HCT116 (cell line): ENCODE data around the gene KRTAP10-7. TPM values are rescaled to one million over a fixed set of nuclear protein-coding genes. Genes with fewer than 3 reads are reported as not detected.

Experiments
- ATAC-seq: fragments of 200-7000 bp; cut with Tn5 transposase; 2 replicates; pipeline ENCODE4 v1.9.1; 2020; ENCODE audit warnings: mild to moderate bottlenecking, moderate library complexity
- BruUV-seq: library from RNA; stranded (reverse); fragments of 400-500 nt; replicated peaks from 2 replicates; lab custom pipeline; 2021; lab: Mats Ljungman, UMichigan
- CTCF ChIA-PET: fragments of 300-600 bp; sonication (Branson Sonifier 250); formaldehyde crosslinking; loops from one replicate; lab custom pipeline; 2021; ENCODE audit warnings: antibody characterized with exemption; lab: Charles Lee
- POLR2A ChIA-PET: fragments of 300-600, 350-600 bp; sonication (Branson Sonifier 250); formaldehyde crosslinking; loops from one replicate; lab custom pipeline; 2021; ENCODE audit warnings: antibody characterized with exemption; lab: Charles Lee
- RAD21 ChIA-PET, 2 experiments: fragments of 300-600 bp; sonication (Branson Sonifier 250); formaldehyde crosslinking; loops; one replicate each; lab custom pipeline; 2023; ENCODE audit warnings: low total read pairs in 2 of 2; ENCODE audit not compliant: uncharacterized antibody in 2 of 2, unreplicated experiment in 2 of 2, low non-redundant PET in 1 of 2; lab: Charles Lee
- DNase-seq: peaks from one replicate; pipeline ENCODE4 v3.0.0-alpha.2; 2010; ENCODE audit warnings: low read depth, low spot score
- H2AFZ ChIP-seq: fragments of 200-600 bp; shearing (Covaris generic), sonication (generic); 2 replicates; pipeline ENCODE4 v1.6.1; 2017; ENCODE audit warnings: low read depth, mixed run types, mixed read lengths, antibody characterized with exemption, low read length; ENCODE audit not compliant: poor library complexity, severe bottlenecking
- H3K27ac ChIP-seq: 2 replicates; pipeline ENCODE4 v1.5.1; 2012; ENCODE audit warnings: low read depth, low read length
- H3K27me3 ChIP-seq: fragments of 200-600 bp; sonication (generic); 2 replicates; pipeline ENCODE4 v1.6.1; 2016; ENCODE audit warnings: mixed run types, low read length, mixed read lengths; ENCODE audit not compliant: insufficient read depth
- H3K36me3 ChIP-seq, 2 experiments: fragments of 200-500 bp in 1 of 2; fragments of 200-600 bp in 1 of 2; sonication (Bioruptor generic) in 1 of 2; sonication (generic) in 1 of 2; 2 replicates each; pipeline versions ENCODE4 v1.5.1 to v1.6.1; 2014 to 2016; ENCODE audit warnings: low read length in 2 of 2, inconsistent platforms in 1 of 2, mixed read lengths in 1 of 2, mixed run types in 1 of 2; ENCODE audit not compliant: insufficient read depth in 2 of 2, control insufficient read depth in 1 of 2
- H3K4me1 ChIP-seq, 2 experiments: fragments of 200-600 bp in 1 of 2; sonication (generic) in 1 of 2; 2 replicates each; pipeline versions ENCODE4 v1.5.1 to v1.6.1; 2012 to 2017; ENCODE audit warnings: low read length in 2 of 2, inconsistent platforms in 1 of 2, mild to moderate bottlenecking in 1 of 2, mixed read lengths in 1 of 2, mixed run types in 1 of 2, moderate library complexity in 1 of 2; ENCODE audit not compliant: insufficient read depth in 2 of 2, control insufficient read depth in 1 of 2
- H3K4me2 ChIP-seq: fragments of 200-600 bp; sonication (generic); 2 replicates; pipeline ENCODE4 v1.6.1; 2017; ENCODE audit warnings: mixed run types, low read length, mixed read lengths
- H3K4me3 ChIP-seq, 2 experiments: fragments of 200-600 bp in 1 of 2; sonication (generic) in 1 of 2; replicated peaks in 1 of 2; 2 replicates each; pipeline ENCODE4 v1.5.1; 2011 to 2016; ENCODE audit warnings: low read length in 2 of 2, control low read depth in 1 of 2, low read depth in 1 of 2, mild to moderate bottlenecking in 1 of 2, mixed read lengths in 1 of 2, mixed run types in 1 of 2
- H3K79me2 ChIP-seq: fragments of 200-600 bp; sonication (generic); 2 replicates; pipeline ENCODE4 v1.6.1; 2017; ENCODE audit warnings: mild to moderate bottlenecking, mixed run types, low read length, moderate library complexity, mixed read lengths; ENCODE audit not compliant: insufficient read depth
- H3K9ac ChIP-seq: fragments of 200-600 bp; sonication (generic); 2 replicates; pipeline ENCODE4 v1.6.1; 2016; ENCODE audit warnings: low read length, mixed read lengths
- H3K9me2 ChIP-seq: fragments of 200-600 bp; sonication (generic), shearing (Covaris generic); 2 replicates; pipeline ENCODE4 v1.6.1; 2017; ENCODE audit warnings: mixed run types, mild to moderate bottlenecking, moderate library complexity; ENCODE audit not compliant: insufficient read depth
- H3K9me3 ChIP-seq, 2 experiments: fragments of 200-500 bp in 1 of 2; fragments of 200-600 bp in 1 of 2; sonication (Bioruptor generic) in 1 of 2; sonication (generic) in 1 of 2; 2 replicates each; pipeline ENCODE4 v1.6.1; 2014 to 2017; ENCODE audit warnings: low read length in 2 of 2, mixed read lengths in 2 of 2, inconsistent platforms in 1 of 2, low read depth in 1 of 2, mild to moderate bottlenecking in 1 of 2, mixed run types in 1 of 2, moderate library complexity in 1 of 2; ENCODE audit not compliant: control insufficient read depth in 1 of 2, insufficient read depth in 1 of 2
- H4K20me1 ChIP-seq: fragments of 200-600 bp; sonication (generic), shearing (Covaris generic); 2 replicates; pipeline ENCODE4 v1.6.1; 2017; ENCODE audit warnings: mixed run types, mild to moderate bottlenecking, moderate library complexity; ENCODE audit not compliant: insufficient read depth
- ELF1 ChIP-seq: IDR thresholded peaks from 2 replicates; pipeline ENCODE4 v1.6.1; 2012; ENCODE audit warnings: low read depth, borderline replicate concordance
- EZH2phosphoT487 ChIP-seq: fragments of 200-600 bp; IDR thresholded peaks from 2 replicates; pipeline ENCODE4 v1.6.1; 2018; ENCODE audit warnings: antibody characterized with exemption, borderline replicate concordance
- POLR2A ChIP-seq: IDR thresholded peaks from 2 replicates; pipeline ENCODE4 v1.7.0; 2011; ENCODE audit warnings: borderline replicate concordance; ENCODE audit not compliant: insufficient read depth, insufficient read length; ENCODE audit errors: extremely low read depth
- POLR2AphosphoS5 ChIP-seq: IDR thresholded peaks from 2 replicates; pipeline ENCODE4 v1.6.1; 2011; ENCODE audit warnings: mild to moderate bottlenecking, low read depth, low read length, moderate library complexity
- SIN3A ChIP-seq: IDR thresholded peaks from 2 replicates; pipeline ENCODE4 v1.6.1; 2012; ENCODE audit warnings: low read depth
- SP1 ChIP-seq: IDR thresholded peaks from 2 replicates; pipeline ENCODE4 v1.6.1; 2012; ENCODE audit warnings: low read depth
- SRF ChIP-seq: IDR thresholded peaks from 2 replicates; pipeline ENCODE4 v1.6.1; 2012; ENCODE audit warnings: low read depth
- YY1 ChIP-seq: IDR thresholded peaks from 2 replicates; pipeline ENCODE4 v1.6.1; 2011; ENCODE audit warnings: low read length, low read depth, moderate library complexity, mild to moderate bottlenecking; ENCODE audit not compliant: insufficient replicate concordance; ENCODE audit errors: extremely low read depth
- ZNF274 ChIP-seq: fragments of 200-500 bp; sonication (Bioruptor generic); IDR thresholded peaks from 2 replicates; pipeline ENCODE4 v1.6.1; 2014; ENCODE audit warnings: mild to moderate bottlenecking, low read depth, low read length, inconsistent platforms
- intact Hi-C: fragments of 100-400 bp; cut with micrococcal nuclease; formaldehyde crosslinking; loops from 2 replicates; pipeline ENCODE4 v1.10.0; 2022
- total RNA-seq: library from RNA; stranded (reverse); gene quantifications from one replicate; pipeline ENCODE4 v1.2.1, GENCODE V29; 2021; ENCODE audit not compliant: unreplicated experiment
- TF ChIP-seq, protein P1 (sequence below): IDR thresholded peaks from 2 replicates; pipeline ENCODE4 v1.6.1; 2012

The KRTAP10-7 gene
- total RNA-seq, 1 experiment from 2014 or later, result not detected

DNA sequence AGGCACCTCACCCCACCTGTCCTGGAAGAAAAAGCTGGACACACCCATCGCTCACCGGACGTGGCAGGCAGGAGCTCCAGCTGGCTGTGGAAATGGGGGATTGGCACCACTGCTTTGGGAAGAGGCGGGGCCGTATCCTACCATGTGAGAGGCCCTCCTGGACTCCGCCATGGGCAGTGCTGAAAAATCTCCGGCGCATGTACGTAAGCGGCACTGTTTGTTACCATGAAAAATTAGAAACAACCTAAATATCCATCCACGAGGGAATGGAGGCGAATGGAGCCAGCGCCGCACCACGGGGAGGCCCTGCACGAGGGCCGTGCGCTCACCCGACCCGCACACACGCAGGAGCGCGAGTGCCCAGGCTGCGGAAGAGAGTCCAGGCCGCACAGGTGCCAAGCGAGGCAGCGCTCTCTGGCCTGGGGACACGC is 14.6 kb downstream of the KRTAP10-7 start:
- Histone ChIP-seq H3K4me1 (no peaks in the 10 kb centered on the region), H3K9me2 (no peaks in the 10 kb centered on the region), H3K9me3 (peaks cover 1 to 9% of the 10 kb centered on the region in 2 experiments; a peak in 3 of 4 replicates), H3K4me2 (no peak overlapping the region), H2AFZ (no peak overlapping the region), H3K79me2 (no peaks in the 10 kb centered on the region), H3K27ac (no peak overlapping the region), H3K36me3 (no peaks in the 10 kb centered on the region), H3K27me3 (no peaks in the 10 kb centered on the region), H3K9ac (no peak overlapping the region), H4K20me1 (no peaks in the 10 kb centered on the region), H3K4me3 (no peak overlapping the region)
- DNase-seq (no peak), ATAC-seq (no peak)
- no TSS peak for BruUV-seq
- ChIA-PET POLR2A (no interaction called here), CTCF (interaction anchor here (0.7 kb wide), 1 partner anchor 186 kb away, joined by 3 read pairs; the partner anchor contains the start of gene UBE2G2), RAD21 (no interaction called here)
- intact Hi-C loops, result no loop called here
- TF ChIP-seq POLR2AphosphoS5 (no peak), EZH2phosphoT487 (no peak), SP1 (no peak), ELF1 (no peak)

DNA sequence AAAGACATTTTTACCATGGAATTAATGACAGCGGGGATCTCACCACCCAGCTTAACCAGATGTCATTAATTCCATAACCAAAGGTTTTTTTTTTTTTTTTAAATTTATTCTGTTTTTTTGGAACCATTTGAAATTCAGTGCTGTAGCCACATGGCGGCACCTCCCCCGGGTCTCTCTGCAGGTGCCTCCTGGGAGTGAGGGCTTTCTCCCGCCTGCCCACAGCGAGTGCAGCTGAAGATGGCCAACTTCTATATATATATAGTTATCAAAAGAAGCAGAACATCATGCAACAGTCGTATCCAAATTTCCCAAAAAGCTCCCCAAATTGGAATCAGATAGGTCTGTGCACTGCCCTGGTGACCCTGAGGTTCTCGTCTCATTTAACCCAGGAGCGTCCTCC is 15.1 kb downstream of the KRTAP10-7 start:
- no peak overlapping the region for H3K9ac ChIP-seq
- RAD21 ChIA-PET, result no interaction called here
- BruUV-seq, result no TSS peak
- POLR2A ChIA-PET, result no interaction called here
- H3K27ac ChIP-seq, result no peak overlapping the region
- DNase-seq (no peak), ATAC-seq (no peak)
- no peaks in the 10 kb centered on the region for H3K36me3 ChIP-seq
- H3K4me1 ChIP-seq, result no peaks in the 10 kb centered on the region
- no peak overlapping the region for H3K4me3 ChIP-seq
- CTCF ChIA-PET, result interaction anchor here (0.7 kb wide), 1 partner anchor 186 kb away, joined by 3 read pairs; the partner anchor contains the start of gene UBE2G2
- H3K79me2 ChIP-seq, result no peaks in the 10 kb centered on the region
- intact Hi-C loops, result no loop called here
- no peaks in the 10 kb centered on the region for H4K20me1 ChIP-seq
- peaks cover 4 to 9% of the 10 kb centered on the region in 2 experiments for H3K9me3 ChIP-seq
- H3K27me3 ChIP-seq, result no peaks in the 10 kb centered on the region
- no peak overlapping the region for H2AFZ ChIP-seq
- no peaks in the 10 kb centered on the region for H3K9me2 ChIP-seq
- no peak overlapping the region for H3K4me2 ChIP-seq
- TF ChIP-seq, protein P1, sequence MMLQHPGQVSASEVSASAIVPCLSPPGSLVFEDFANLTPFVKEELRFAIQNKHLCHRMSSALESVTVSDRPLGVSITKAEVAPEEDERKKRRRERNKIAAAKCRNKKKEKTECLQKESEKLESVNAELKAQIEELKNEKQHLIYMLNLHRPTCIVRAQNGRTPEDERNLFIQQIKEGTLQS, result no peak
- TF ChIP-seq YY1, result no peak
- no peak for TF ChIP-seq SRF
- no peak for TF ChIP-seq ELF1
- no peak for TF ChIP-seq SIN3A
- no peak for TF ChIP-seq ZNF274
- TF ChIP-seq POLR2A, result no peak
